ENCODE results near the gene RNU6-1.

DNA sequence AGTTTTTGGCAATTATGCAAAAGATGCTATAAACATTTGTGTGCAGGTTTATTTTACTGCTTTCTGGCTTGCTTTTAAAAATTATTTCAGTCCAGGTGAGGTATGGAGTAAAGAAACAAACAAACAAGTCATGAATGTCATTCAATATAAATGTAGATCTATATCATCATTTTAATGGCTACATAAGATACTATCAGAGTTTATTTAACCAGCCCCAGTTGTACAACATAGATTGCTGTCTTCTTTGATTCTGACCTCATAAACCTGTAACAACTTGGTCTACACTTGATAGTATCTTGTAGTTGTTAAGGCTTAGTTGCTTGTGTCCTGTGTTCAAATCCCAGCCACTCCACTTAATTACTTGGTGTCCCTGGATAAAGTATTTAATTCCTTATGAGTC lies 46.0 kb upstream of the RNU6-1 start:
- TF ChIP-seq, protein P1, sequence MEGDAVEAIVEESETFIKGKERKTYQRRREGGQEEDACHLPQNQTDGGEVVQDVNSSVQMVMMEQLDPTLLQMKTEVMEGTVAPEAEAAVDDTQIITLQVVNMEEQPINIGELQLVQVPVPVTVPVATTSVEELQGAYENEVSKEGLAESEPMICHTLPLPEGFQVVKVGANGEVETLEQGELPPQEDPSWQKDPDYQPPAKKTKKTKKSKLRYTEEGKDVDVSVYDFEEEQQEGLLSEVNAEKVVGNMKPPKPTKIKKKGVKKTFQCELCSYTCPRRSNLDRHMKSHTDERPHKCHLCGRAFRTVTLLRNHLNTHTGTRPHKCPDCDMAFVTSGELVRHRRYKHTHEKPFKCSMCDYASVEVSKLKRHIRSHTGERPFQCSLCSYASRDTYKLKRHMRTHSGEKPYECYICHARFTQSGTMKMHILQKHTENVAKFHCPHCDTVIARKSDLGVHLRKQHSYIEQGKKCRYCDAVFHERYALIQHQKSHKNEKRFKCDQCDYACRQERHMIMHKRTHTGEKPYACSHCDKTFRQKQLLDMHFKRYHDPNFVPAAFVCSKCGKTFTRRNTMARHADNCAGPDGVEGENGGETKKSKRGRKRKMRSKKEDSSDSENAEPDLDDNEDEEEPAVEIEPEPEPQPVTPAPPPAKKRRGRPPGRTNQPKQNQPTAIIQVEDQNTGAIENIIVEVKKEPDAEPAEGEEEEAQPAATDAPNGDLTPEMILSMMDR (IDR thresholded peaks at IDR 0.05), result no peak
- no peak for TF ChIP-seq POLR2A (IDR thresholded peaks at IDR 0.05)
